Tibial artery (tissue), 4 donors: ENCODE measurements around the gene LRRC7.

ENCODE experiments used
- DNase-seq, 2 donors: peaks; one replicate each; pipeline ENCODE4 v3.0.0-alpha.2; 2019
- H3K27ac ChIP-seq, 2 donors: fragments of 200-600 bp; sonication (generic) in 1 of 2; 1 replicate in 1 of 2; 2 replicates in 1 of 2; pipeline ENCODE4 v1.5.1; 2018 to 2019; ENCODE audit warnings: mild to moderate bottlenecking in 1 of 2
- H3K27me3 ChIP-seq, 2 donors: fragments of 200-600 bp; sonication (generic) in 1 of 2; one replicate each; pipeline versions ENCODE4 v1.5.1 to v1.6.0; 2016 to 2019
- H3K36me3 ChIP-seq, 3 donors: fragments of 200-600 bp; sonication (generic) in 2 of 3; one replicate each; pipeline ENCODE4 v1.5.1; 2016 to 2019; ENCODE audit warnings: mild to moderate bottlenecking in 2 of 3
- H3K4me1 ChIP-seq, 4 donors: fragments of 200-600 bp; sonication (generic) in 2 of 4; 1 replicate in 3 of 4; 2 replicates in 1 of 4; pipeline ENCODE4 v1.5.1; 2016 to 2019
- H3K4me3 ChIP-seq, 2 donors: fragments of 200-600 bp; sonication (generic) in 1 of 2; 1 replicate in 1 of 2; 2 replicates in 1 of 2; pipeline ENCODE4 v1.5.1; 2018 to 2019; ENCODE audit warnings: mild to moderate bottlenecking in 2 of 2
- H3K9me3 ChIP-seq, 3 donors: fragments of 200-600 bp; sonication (generic) in 1 of 3; one replicate each; pipeline ENCODE4 v1.5.1; 2016 to 2019
- intact Hi-C: fragments of 100-400 bp; cut with DNase I; formaldehyde crosslinking; loops from one replicate; pipeline ENCODE4 v1.15.0; 2023; ENCODE audit warnings: low total_unique reads
- TF ChIP-seq, protein P1 (sequence below), 2 experiments: fragments of 200-600 bp in 1 of 2; fragments of 450-650 bp in 1 of 2; IDR thresholded peaks; one replicate each; pipeline ENCODE4 v1.5.1; 2017 to 2019; ENCODE audit warnings: antibody characterized with exemption in 2 of 2, mild to moderate bottlenecking in 1 of 2, moderate library complexity in 1 of 2

Gene LRRC7

DNA sequence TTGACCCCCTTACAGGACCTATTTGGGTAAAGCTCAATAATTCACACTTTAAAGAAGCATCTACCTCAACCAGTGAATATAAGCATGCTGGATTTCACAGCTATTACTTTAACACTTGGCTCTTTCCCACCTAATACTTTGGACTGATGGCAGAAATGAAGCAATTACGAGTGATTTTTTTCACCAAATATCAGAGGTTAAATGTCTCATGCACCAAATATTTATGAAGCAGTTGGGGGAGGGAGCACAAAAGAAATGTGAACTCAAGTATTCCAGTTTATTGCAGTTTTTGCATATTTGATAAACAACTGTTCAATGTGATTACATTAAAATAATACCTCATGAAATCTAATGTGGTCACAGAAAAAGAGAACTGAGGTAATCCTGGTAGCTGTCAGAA, 223.6 kb downstream of the LRRC7 start:
- no peak for DNase-seq
- no peak overlapping the region for H3K4me3 ChIP-seq
- no peaks in the 10 kb centered on the region for H3K9me3 ChIP-seq
- no peaks in the 10 kb centered on the region for H3K27me3 ChIP-seq
- H3K4me1 ChIP-seq: no peaks in the 10 kb centered on the region
- H3K36me3 ChIP-seq: no peaks in the 10 kb centered on the region
- intact Hi-C loops: no loop called here
- no peak overlapping the region for H3K27ac ChIP-seq
- TF ChIP-seq, protein P1, sequence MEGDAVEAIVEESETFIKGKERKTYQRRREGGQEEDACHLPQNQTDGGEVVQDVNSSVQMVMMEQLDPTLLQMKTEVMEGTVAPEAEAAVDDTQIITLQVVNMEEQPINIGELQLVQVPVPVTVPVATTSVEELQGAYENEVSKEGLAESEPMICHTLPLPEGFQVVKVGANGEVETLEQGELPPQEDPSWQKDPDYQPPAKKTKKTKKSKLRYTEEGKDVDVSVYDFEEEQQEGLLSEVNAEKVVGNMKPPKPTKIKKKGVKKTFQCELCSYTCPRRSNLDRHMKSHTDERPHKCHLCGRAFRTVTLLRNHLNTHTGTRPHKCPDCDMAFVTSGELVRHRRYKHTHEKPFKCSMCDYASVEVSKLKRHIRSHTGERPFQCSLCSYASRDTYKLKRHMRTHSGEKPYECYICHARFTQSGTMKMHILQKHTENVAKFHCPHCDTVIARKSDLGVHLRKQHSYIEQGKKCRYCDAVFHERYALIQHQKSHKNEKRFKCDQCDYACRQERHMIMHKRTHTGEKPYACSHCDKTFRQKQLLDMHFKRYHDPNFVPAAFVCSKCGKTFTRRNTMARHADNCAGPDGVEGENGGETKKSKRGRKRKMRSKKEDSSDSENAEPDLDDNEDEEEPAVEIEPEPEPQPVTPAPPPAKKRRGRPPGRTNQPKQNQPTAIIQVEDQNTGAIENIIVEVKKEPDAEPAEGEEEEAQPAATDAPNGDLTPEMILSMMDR (IDR thresholded peaks at IDR 0.05): no peak

GRCh38 chr1:69794831-69795230, 227.1 kb downstream of the LRRC7 start:
- no peaks in the 10 kb centered on the region for H3K27me3 ChIP-seq
- intact Hi-C loops: no loop called here
- H3K9me3 ChIP-seq: no peaks in the 10 kb centered on the region
- no peaks in the 10 kb centered on the region for H3K36me3 ChIP-seq
- H3K4me3 ChIP-seq: no peak overlapping the region
- TF ChIP-seq, protein P1 (IDR thresholded peaks at IDR 0.05): no peak
- no peaks in the 10 kb centered on the region for H3K4me1 ChIP-seq
- DNase-seq: no peak
- H3K27ac ChIP-seq: no peak overlapping the region

- TF ChIP-seq, protein P1 (IDR thresholded peaks at IDR 0.05): no peak
- Histone ChIP-seq H3K9me3 (no peaks in the 10 kb centered on the region), H3K27me3 (no peaks in the 10 kb centered on the region), H3K27ac (no peak overlapping the region), H3K4me1 (no peaks in the 10 kb centered on the region), H3K36me3 (no peaks in the 10 kb centered on the region), H3K4me3 (no peak overlapping the region)
- intact Hi-C loops: no loop called here
- DNase-seq: no peak
Observed at GRCh38 chr1:69814926-69815325, 247.2 kb downstream of the LRRC7 start.

- H3K27ac ChIP-seq: no peak overlapping the region
- no peaks in the 10 kb centered on the region for H3K36me3 ChIP-seq
- no peaks in the 10 kb centered on the region for H3K27me3 ChIP-seq
- no peak for DNase-seq
- intact Hi-C loops: no loop called here
- no peaks in the 10 kb centered on the region for H3K4me1 ChIP-seq
- H3K4me3 ChIP-seq: no peak overlapping the region
- peaks cover 0 to 3% (median 0%) of the 10 kb centered on the region in 3 donors for H3K9me3 ChIP-seq
- TF ChIP-seq, protein P1 (IDR thresholded peaks at IDR 0.05): no peak
Observed at GRCh38 chr1:69824932-69825331, 257.2 kb downstream of the LRRC7 start.

- no peak for DNase-seq
- intact Hi-C loops: no loop called here
- no peak overlapping the region for H3K27ac ChIP-seq
- TF ChIP-seq, protein P1 (IDR thresholded peaks at IDR 0.05): no peak
- H3K4me3 ChIP-seq: no peak overlapping the region
- no peaks in the 10 kb centered on the region for H3K9me3 ChIP-seq
- H3K27me3 ChIP-seq: no peaks in the 10 kb centered on the region
- no peaks in the 10 kb centered on the region for H3K4me1 ChIP-seq
- H3K36me3 ChIP-seq: no peaks in the 10 kb centered on the region
Observed at GRCh38 chr1:69827732-69828131, 260.0 kb downstream of the LRRC7 start.

- TF ChIP-seq, protein P1 (IDR thresholded peaks at IDR 0.05): no peak
- no peaks in the 10 kb centered on the region for H3K27me3 ChIP-seq
- H3K36me3 ChIP-seq: no peaks in the 10 kb centered on the region
- H3K9me3 ChIP-seq: no peaks in the 10 kb centered on the region
- H3K4me1 ChIP-seq: no peaks in the 10 kb centered on the region
- H3K27ac ChIP-seq: no peak overlapping the region
- no peak overlapping the region for H3K4me3 ChIP-seq
- intact Hi-C loops: no loop called here
- no peak for DNase-seq
Observed at GRCh38 chr1:69833536-69833935, 265.8 kb downstream of the LRRC7 start.
